ENCODE measurements around the gene PRKN.

GRCh38 chr6:162379757-162380409, 347.7 kb downstream of the PRKN start:
- TF ChIP-seq EZH2 (IDR thresholded peaks at IDR 0.05; ENCODE audit: insufficient read depth, low read length) (no peak), CTCF (IDR thresholded peaks at IDR 0.05; ENCODE audit: insufficient read depth, low read depth, low read length) (no peak)
